Fibroblast of lung (primary cell): ENCODE measurements around the gene ZNF532.

Experiments used
- EZH2 ChIP-seq: IDR thresholded peaks from 2 replicates; pipeline ENCODE4 v1.5.1; 2012; ENCODE audit warnings: low read length, control low read depth, mild to moderate bottlenecking; ENCODE audit errors: missing control alignments
- TF ChIP-seq, protein P1 (sequence below), 2 donors: IDR thresholded peaks in 1 of 2; conservative IDR thresholded peaks in 1 of 2; 1 replicate in 1 of 2; 2 replicates in 1 of 2; pipeline ENCODE4 v1.5.1; 2011 to 2012; ENCODE audit warnings: low read length in 2 of 2, control low read depth in 1 of 2, inconsistent platforms in 1 of 2, low read depth in 1 of 2, mild to moderate bottlenecking in 1 of 2

DNA sequence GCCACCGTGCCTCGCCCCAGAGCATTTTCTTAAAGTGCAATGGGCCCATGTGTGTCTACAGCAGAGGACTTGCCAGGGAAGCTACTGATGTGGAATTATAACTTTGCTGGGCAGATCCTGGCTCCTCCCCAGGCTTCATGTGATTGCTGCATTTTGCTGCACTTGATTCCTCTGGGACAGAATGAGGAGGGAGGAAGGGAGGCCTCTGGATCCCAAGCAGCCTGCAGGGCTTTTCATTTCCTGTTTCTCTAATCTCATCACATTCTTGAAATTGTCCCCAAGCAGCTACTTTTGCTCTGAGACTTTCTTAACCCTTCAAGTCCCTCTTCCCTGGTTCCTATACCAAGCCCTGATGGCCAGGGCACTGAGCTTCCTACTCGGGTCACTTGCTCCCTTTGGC, 140.6 kb downstream of the ZNF532 start:
- TF ChIP-seq, protein P1, sequence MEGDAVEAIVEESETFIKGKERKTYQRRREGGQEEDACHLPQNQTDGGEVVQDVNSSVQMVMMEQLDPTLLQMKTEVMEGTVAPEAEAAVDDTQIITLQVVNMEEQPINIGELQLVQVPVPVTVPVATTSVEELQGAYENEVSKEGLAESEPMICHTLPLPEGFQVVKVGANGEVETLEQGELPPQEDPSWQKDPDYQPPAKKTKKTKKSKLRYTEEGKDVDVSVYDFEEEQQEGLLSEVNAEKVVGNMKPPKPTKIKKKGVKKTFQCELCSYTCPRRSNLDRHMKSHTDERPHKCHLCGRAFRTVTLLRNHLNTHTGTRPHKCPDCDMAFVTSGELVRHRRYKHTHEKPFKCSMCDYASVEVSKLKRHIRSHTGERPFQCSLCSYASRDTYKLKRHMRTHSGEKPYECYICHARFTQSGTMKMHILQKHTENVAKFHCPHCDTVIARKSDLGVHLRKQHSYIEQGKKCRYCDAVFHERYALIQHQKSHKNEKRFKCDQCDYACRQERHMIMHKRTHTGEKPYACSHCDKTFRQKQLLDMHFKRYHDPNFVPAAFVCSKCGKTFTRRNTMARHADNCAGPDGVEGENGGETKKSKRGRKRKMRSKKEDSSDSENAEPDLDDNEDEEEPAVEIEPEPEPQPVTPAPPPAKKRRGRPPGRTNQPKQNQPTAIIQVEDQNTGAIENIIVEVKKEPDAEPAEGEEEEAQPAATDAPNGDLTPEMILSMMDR (conservative IDR thresholded peaks at IDR 0.05 in 1 of 2, IDR thresholded peaks at IDR 0.05 in 1 of 2; ENCODE audit: low read depth in 1 of 2, low read length in 2 of 2) = no peak
- no peak for TF ChIP-seq EZH2
